IPS-NIHi7 (cell line): ENCODE results near the gene RHBDD1.

Source experiments
- DNase-seq: peaks from one replicate; pipeline ENCODE4 v3.0.0; 2012; ENCODE audit warnings: mixed read lengths; ENCODE audit errors: extremely low spot score

RHBDD1 gene

DNA sequence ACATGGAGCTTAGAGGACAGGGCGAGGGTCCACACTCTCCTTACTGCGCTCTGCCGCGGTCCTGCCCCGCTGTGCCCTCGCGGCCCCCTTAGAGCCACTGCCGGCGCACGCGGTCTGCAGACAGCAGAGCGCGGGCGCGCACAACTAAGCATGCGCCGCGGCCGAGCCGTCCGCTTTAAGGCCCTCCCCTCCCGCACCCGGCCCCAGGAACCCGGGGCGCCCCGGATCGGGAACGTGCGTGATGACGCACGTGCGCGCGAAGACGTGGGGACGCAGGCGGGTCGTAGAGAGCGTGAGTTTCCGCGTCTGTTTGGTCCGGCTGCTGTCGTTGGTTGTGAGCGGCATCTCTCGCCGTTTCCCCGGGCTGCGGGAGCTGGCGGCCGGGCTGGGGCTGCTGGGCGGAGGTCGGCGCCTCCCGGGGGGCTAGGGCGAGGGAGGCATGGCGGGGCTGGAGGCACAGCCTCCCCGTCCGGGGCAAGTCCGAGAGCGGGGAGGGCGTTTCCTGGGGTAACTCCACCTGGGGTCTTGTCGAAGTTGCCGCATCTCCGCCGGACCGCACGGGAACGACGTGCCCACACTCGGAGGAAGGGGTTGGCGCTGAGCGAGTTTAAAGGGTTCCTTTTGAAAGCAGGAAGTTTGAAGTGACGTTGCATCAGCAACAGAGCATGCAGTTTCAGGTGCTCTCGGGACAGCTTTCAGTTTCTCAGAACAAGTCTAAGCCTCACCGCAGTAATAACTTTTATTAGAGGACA lies at the start of gene RHBDD1:
Gene RHBDD1, plus strand, starts transcription at position 259 of the 752 bp plus-strand sequence. CDS start 28,640 bp downstream, outside the sequence.
- peak; percentile 92 for DNase-seq

DNA sequence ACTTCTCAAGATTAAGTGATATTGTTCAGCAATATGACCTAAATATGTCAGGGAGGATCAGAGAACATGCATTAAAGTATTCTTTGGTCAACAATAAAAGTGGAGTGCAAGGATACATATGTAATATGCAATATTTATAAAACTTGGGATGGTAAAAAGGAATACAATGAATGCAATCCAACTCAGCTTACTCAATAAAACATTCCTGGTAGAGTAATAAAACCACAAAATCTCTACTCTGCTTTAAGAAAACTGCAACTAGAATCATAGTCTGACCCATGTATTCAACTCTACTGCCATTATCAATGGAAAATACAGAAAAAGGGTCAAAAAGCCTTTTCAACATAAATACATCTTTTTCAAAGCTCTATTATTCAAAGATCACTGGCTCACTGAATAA lies 47.8 kb upstream of the RHBDD1 start:
- DNase-seq, result no peak

DNA sequence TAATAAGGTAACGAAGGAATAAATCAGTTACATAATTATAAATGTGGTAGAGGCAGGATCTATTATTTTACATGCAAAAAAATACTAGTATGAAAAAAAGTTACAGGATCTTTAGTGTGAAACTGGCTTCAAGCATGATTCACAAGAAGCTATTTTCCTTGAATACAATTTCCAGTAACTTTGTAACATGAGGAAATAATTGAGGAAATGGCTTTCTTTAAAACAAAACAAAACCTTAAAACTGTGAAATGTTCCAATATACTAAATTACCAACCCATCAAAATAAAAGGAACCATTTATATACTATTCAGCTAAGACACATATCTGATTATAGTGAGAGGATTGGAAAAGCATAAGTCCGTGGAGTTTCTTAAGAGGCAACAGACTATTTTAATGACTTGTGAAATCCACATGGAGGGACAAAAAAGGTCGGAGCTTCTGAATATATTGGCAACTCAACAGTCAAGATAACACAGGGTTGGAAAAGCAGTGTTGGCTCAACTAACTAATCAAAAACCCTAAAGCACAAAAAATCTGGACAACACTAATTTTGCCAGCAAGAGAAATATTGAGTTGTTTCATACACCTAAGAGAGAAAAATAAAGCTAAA lies 46.9 kb upstream of the RHBDD1 start:
- DNase-seq, result no peak

- no peak for DNase-seq
Observed at GRCh38 chr2:226790011-226790410, 45.8 kb upstream of the RHBDD1 start.

- no peak for DNase-seq
Observed at GRCh38 chr2:226790431-226790830, 45.4 kb upstream of the RHBDD1 start.

GRCh38 chr2:226791056-226791486 lies 44.8 kb upstream of the RHBDD1 start:
- DNase-seq, result peak; percentile 71

DNA sequence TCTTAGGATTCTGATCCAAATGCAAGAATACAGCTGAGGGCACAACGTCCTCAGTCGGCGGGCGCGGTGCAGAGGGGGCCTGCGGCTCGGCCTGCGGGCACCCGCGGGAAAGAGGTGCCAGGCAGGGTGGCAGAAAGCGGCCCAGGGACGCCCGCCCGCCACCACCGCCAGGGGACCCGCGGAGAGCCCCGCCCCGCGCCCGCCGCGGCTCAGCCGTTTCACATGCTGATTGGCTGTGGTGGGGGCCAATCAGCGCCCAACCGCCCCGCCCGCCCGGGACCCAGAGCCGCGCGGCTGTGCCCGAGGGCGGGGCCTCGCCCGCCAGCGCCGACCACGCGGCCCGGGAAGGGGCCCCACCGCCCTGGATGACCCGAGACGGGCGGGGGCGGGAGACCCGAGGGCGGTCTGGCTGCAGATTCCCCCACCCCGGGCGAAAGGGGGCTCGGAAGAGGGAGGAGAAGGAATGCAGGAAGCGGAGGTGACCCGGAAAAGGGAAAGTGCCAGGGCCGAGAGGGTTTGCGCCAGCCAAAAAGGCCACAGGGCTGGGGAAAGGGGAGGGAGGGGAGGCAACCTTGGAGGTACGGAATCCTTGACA lies 44.3 kb upstream of the RHBDD1 start:
- DNase-seq, result peak; percentile 98

GRCh38 chr2:226792155-226792881 lies 43.5 kb upstream of the RHBDD1 start:
- DNase-seq, result no peak

GRCh38 chr2:226793646-226794045 lies 42.2 kb upstream of the RHBDD1 start:
- no peak for DNase-seq

DNA sequence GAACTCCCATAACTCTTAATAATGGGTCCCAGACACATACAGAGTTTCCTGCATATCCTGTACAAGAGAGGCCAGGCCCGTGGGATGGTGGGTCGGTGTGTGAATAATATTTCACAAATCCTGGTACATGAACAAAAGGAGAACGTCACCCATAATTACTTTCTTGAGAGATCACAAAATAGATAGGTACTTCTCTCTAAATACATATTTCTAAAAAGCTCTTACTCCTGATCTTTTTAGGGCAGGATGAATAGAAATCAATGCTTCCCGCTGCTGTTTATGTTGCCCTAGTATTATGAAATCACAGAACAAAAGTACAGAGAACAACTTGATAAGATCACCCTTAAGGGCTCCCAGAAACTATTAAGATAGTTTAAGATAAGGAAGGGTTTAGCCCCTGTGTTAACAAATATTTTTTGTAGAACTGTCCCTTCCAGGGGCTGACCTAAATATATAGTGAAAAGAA lies 41.6 kb upstream of the RHBDD1 start:
- DNase-seq, result no peak

- no peak for DNase-seq
Observed at GRCh38 chr2:226794751-226795171, 41.1 kb upstream of the RHBDD1 start.

GRCh38 chr2:226795281-226796011 lies 40.4 kb upstream of the RHBDD1 start:
- no peak for DNase-seq

DNA sequence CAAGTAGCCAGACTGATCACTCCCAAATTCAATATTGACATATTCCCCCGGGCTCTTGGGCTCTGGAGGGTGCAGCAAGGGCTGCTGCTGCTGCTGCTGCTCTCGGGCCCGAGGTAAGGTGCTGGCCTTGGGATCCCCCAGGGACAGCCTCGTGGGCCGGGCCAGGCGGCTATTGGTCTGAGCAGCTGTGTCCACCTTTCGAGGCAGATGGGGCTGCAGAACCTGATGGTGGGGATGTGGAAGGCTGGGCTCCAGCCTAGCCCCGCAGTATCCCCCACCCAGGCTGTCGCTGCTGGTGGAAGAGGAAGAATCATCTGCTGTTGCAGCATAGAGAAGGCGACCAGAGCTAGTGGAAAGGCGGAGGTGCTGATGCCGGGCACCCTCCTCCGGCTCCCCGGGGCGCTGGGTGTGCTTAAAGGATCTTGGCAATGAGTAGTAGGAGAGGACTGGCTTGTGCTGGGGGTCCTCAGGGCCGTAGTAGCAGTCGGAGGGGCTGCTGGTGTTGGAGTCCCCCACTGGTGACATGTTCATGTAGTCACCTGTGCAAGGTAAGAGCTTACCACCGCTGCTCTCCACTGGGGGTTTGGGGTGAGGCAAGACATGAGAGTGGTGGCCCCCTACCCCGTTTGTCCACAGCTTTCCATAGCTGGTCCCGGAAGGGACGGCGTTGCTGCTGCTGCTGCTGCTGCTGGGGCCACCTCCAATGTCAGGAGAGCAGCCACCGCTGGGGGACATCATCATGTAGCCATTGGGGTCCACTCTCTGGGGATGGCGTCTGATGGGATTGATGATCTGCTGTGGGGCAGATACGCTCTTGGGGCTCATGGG lies 39.6 kb upstream of the RHBDD1 start:
- DNase-seq, result no peak

GRCh38 chr2:226796840-226797288 lies 39.0 kb upstream of the RHBDD1 start:
- DNase-seq, result no peak

DNA sequence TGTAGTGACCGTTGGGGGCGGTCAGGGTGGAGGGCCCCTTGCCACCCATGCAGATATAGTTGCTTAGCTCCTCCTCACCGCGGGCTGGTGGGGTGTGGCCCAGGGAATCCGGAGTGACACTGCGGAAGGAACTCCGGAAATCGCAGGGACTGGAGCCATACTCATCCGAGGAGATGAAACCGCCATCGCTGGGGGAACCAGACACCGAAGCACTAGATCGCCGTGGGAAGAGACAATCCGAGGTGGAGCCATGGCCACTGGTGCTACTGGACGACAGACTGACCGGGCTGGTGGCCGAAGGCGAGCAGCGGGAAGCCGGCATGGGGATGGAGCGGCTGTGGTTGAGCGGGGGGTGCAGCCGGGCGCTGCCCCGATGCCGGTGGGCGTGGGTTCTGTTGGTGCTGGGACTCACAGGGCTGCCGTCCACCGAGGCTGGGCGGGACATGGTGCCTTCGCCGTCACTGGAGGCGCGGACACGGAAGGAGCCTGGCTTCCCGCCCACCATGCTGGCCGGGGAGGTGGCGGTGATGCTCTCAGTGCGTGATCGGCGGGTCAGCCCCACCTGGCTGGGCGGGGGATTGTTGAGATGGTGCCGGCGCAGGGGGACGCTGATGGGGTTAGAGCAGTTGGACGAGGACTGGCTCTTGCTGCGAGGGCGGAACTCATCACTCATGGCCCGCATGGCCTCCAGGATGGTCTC lies 38.4 kb upstream of the RHBDD1 start:
- DNase-seq, result no peak

DNA sequence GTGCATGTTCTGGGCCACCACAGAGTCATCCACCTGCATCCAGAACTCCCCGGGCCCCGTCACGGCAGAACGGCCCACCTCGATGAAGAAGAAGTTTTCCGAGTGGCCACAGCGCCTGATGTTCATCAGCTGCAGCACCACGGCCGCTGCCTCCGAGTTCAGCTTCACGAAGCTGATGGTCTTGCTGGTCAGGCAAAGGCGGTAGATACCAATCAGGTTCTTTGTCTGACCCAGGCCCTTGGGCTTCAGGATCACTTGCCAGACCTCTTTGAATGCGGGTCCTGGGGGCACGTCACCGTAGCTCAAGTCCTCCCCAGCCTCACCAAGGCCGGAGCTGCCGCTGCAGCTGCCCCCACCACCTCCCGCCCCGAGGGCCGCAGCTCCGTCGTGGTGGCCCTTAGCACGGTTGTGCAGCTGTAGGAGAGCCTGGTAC lies 37.8 kb upstream of the RHBDD1 start:
- DNase-seq, result no peak

- DNase-seq, result peak; percentile 28
Observed at GRCh38 chr2:226798422-226799210, 37.2 kb upstream of the RHBDD1 start.

GRCh38 chr2:226799211-226799975 lies 36.5 kb upstream of the RHBDD1 start, which contains the start of gene IRS1:
Gene IRS1, minus strand, starts transcription at chr2:226799820. Its CDS starts 1,082 bp downstream, at chr2:226798738.
- peak; percentile 76 for DNase-seq
